NT2/D1 (cell line): ENCODE data around the gene NUDT16L1.

ENCODE experiments used
- DNase-seq: peaks from one replicate; pipeline ENCODE4 v3.0.0-alpha.2; 2011; ENCODE audit warnings: low read depth, low spot score
- H3K27me3 ChIP-seq: 2 replicates; pipeline ENCODE4 v1.6.0; 2011; ENCODE audit warnings: mild to moderate bottlenecking; ENCODE audit not compliant: insufficient read length, insufficient read depth
- H3K36me3 ChIP-seq: 2 replicates; pipeline ENCODE4 v1.6.1; 2011; ENCODE audit warnings: mild to moderate bottlenecking, low read length, mixed read lengths; ENCODE audit not compliant: insufficient read depth, insufficient read length
- H3K4me1 ChIP-seq: 2 replicates; pipeline ENCODE4 v1.5.1; 2011; ENCODE audit not compliant: insufficient read depth, insufficient read length
- H3K4me3 ChIP-seq: 2 replicates; pipeline ENCODE4 v1.5.1; 2011; ENCODE audit warnings: low read depth; ENCODE audit not compliant: insufficient read length
- H3K9ac ChIP-seq: 2 replicates; pipeline ENCODE4 v1.6.0; 2011; ENCODE audit warnings: low read depth; ENCODE audit not compliant: insufficient read length
- H3K9me3 ChIP-seq: 2 replicates; pipeline ENCODE4 v1.5.1; 2011; ENCODE audit warnings: mild to moderate bottlenecking, low read length; ENCODE audit not compliant: insufficient read depth
- SUZ12 ChIP-seq: IDR thresholded peaks from 2 replicates; pipeline ENCODE4 v1.6.1; 2011; ENCODE audit not compliant: insufficient read length, insufficient read depth; ENCODE audit errors: extremely low read depth
- YY1 ChIP-seq: IDR thresholded peaks from 2 replicates; pipeline ENCODE4 v1.6.1; 2011; ENCODE audit not compliant: insufficient read length, insufficient read depth
- ZNF274 ChIP-seq: IDR thresholded peaks from 2 replicates; pipeline ENCODE4 v1.6.1; 2011; ENCODE audit warnings: mild to moderate bottlenecking, low read depth, low read length

NUDT16L1 gene

GRCh38 chr16:4676831-4677230 lies 16.5 kb upstream of the NUDT16L1 start:
- H3K36me3 ChIP-seq = peaks cover 61% of the 10 kb centered on the region
- no peak for DNase-seq
- H3K9ac ChIP-seq = peak overlapping the region; percentile 34

GRCh38 chr16:4677390-4677789 lies 16.0 kb upstream of the NUDT16L1 start:
- no peak for DNase-seq
- TF ChIP-seq SUZ12 (no peak), ZNF274 (no peak), YY1 (no peak)
- peaks cover 64% of the 10 kb centered on the region for H3K36me3 ChIP-seq
- no peaks in the 10 kb centered on the region for H3K9me3 ChIP-seq
- no peak overlapping the region for H3K4me3 ChIP-seq
- no peak overlapping the region for H3K9ac ChIP-seq
- H3K27me3 ChIP-seq = no peaks in the 10 kb centered on the region
- H3K4me1 ChIP-seq = peaks cover 17% of the 10 kb centered on the region

More at GRCh38 chr16:4676831-4677230, 16.5 kb upstream of the NUDT16L1 start:
- Histone ChIP-seq H3K27me3 (no peaks in the 10 kb centered on the region), H3K4me3 (no peak overlapping the region), H3K4me1 (peaks cover 17% of the 10 kb centered on the region), H3K9me3 (no peaks in the 10 kb centered on the region)
- no peak for TF ChIP-seq YY1

- Histone ChIP-seq H3K4me1 (peaks cover 22% of the 10 kb centered on the region), H3K36me3 (peaks cover 68% of the 10 kb centered on the region), H3K9me3 (no peaks in the 10 kb centered on the region), H3K9ac (no peak overlapping the region), H3K4me3 (no peak overlapping the region), H3K27me3 (no peaks in the 10 kb centered on the region)
- TF ChIP-seq SUZ12 = no peak
- DNase-seq = no peak
Observed at GRCh38 chr16:4677994-4678393, 15.4 kb upstream of the NUDT16L1 start.

- H3K36me3 ChIP-seq = peaks cover 68% of the 10 kb centered on the region
- DNase-seq = no peak
Observed at GRCh38 chr16:4678596-4678995, 14.8 kb upstream of the NUDT16L1 start.

GRCh38 chr16:4679156-4679849 lies 14.1 kb upstream of the NUDT16L1 start:
- Histone ChIP-seq H3K4me1 (peaks cover 21% of the 10 kb centered on the region), H3K9me3 (no peaks in the 10 kb centered on the region), H3K36me3 (peaks cover 72% of the 10 kb centered on the region), H3K27me3 (no peaks in the 10 kb centered on the region), H3K4me3 (no peak overlapping the region), H3K9ac (no peak overlapping the region)
- no peak for DNase-seq
- TF ChIP-seq SUZ12 (no peak), YY1 (no peak), ZNF274 (no peak)

More at GRCh38 chr16:4678596-4678995, 14.8 kb upstream of the NUDT16L1 start:
- H3K4me1 ChIP-seq = peaks cover 21% of the 10 kb centered on the region
- H3K4me3 ChIP-seq = no peak overlapping the region
- TF ChIP-seq ZNF274 (no peak), YY1 (no peak), SUZ12 (no peak)
- no peak overlapping the region for H3K9ac ChIP-seq
- H3K27me3 ChIP-seq = no peaks in the 10 kb centered on the region
- no peaks in the 10 kb centered on the region for H3K9me3 ChIP-seq

GRCh38 chr16:4679850-4680636 lies 13.3 kb upstream of the NUDT16L1 start:
- Histone ChIP-seq H3K27me3 (no peaks in the 10 kb centered on the region), H3K36me3 (peaks cover 79% of the 10 kb centered on the region), H3K9ac (no peak overlapping the region), H3K9me3 (no peaks in the 10 kb centered on the region), H3K4me3 (no peak overlapping the region), H3K4me1 (peaks cover 21% of the 10 kb centered on the region)
- TF ChIP-seq ZNF274 (no peak), SUZ12 (no peak), YY1 (no peak)
- no peak for DNase-seq

- H3K27me3 ChIP-seq = no peaks in the 10 kb centered on the region
- no peak overlapping the region for H3K4me3 ChIP-seq
- peaks cover 19% of the 10 kb centered on the region for H3K4me1 ChIP-seq
- H3K9ac ChIP-seq = no peak overlapping the region
- TF ChIP-seq SUZ12 (no peak), ZNF274 (no peak), YY1 (no peak)
- no peaks in the 10 kb centered on the region for H3K9me3 ChIP-seq
- no peak for DNase-seq
- peaks cover 83% of the 10 kb centered on the region for H3K36me3 ChIP-seq
Observed at GRCh38 chr16:4680673-4681470, 12.5 kb upstream of the NUDT16L1 start.
